Measurements from ENCODE around the gene ROPN1L.

ROPN1L gene

DNA sequence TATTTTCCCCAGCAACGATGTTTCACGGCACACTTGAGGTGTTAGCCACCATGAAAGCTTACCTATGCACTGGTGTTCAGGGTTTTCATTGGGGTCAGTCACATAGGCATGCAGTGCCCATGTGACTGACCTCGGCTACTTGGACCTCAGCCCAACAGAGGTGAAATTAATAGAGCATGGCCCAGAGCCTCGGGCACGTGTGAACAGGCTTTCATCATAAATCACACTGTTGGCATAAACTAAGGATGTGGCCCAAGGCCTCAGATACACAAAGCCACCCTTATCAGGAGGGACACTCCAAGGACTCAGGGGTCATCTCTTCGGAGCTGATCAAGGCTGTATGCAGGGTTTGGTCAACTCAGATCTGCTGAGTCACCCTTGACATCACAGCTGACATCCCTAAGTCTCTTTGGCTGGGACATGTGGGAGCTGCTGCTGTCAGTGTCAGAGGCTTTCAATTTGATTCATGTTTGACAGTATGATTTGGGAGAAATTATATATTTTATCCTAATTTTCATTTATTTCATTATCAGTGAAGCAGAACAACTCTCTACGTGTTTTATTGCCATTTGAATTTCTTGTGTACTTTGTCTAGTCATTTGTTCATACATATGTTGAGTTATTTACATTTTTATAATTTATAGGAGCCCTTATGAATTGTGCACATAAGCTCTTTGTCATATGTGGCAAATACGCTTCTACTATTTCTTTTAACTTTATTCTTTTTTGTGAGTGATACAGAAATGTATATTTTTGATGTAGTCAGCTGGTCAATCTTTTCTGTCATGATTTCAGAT is 62.5 kb downstream of the ROPN1L start:
- H3K4me3 ChIP-seq (replicated peaks; ENCODE audit: low read depth, low read length), result no peak overlapping the region
- DNase-seq (ENCODE audit: low read depth), result no peak
- TF ChIP-seq, protein P1, sequence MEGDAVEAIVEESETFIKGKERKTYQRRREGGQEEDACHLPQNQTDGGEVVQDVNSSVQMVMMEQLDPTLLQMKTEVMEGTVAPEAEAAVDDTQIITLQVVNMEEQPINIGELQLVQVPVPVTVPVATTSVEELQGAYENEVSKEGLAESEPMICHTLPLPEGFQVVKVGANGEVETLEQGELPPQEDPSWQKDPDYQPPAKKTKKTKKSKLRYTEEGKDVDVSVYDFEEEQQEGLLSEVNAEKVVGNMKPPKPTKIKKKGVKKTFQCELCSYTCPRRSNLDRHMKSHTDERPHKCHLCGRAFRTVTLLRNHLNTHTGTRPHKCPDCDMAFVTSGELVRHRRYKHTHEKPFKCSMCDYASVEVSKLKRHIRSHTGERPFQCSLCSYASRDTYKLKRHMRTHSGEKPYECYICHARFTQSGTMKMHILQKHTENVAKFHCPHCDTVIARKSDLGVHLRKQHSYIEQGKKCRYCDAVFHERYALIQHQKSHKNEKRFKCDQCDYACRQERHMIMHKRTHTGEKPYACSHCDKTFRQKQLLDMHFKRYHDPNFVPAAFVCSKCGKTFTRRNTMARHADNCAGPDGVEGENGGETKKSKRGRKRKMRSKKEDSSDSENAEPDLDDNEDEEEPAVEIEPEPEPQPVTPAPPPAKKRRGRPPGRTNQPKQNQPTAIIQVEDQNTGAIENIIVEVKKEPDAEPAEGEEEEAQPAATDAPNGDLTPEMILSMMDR (IDR thresholded peaks at IDR 0.05; ENCODE audit: low read length, missing control alignments), result no peak

DNA sequence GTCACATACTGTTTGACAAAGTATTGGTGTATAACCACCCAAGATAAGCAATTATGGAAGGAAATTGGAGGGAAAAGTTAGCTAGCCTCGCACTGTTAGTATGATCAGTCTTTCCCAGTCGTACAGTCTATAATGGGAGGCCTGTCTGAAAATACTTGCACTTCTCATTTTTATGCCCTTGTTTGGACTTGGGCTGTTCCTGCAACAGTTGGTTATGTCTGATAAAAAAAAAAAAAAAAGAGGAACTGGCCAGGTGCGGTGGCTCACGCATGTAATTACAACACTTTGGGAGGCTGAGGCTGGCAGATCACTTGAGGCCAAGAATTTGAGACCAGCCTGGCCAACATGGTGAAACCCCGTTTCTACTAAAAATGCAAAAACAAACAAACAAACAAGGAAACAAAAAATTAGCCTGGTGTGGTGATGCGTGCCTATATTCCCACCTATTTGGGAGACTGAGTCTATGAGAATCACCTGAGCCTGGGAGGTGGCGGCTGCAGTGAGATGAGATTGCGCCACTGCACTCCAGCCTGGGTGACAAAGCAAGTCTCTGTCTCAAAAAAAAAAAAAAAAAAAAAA is 63.9 kb downstream of the ROPN1L start:
- TF ChIP-seq, protein P1 (IDR thresholded peaks at IDR 0.05; ENCODE audit: low read length, missing control alignments), result no peak
- DNase-seq (ENCODE audit: low read depth), result no peak

DNA sequence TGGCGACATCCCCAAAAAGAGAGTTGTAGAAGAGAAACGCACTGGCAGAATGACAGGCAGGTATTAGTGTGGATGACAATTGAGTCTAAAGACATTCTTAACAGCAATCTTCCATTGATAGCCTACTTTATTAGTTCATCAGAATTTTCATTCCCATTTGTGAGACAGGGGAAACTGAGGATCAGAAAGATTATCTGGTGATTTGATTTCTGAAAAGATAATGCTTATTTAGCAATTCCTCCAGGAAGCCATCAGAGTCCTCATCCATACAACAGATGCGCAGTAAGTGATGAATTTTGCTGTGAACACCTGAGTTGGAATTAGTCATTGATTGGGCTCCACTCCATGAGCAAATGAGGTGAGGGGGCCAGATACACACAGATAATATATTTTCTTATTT is 64.9 kb downstream of the ROPN1L start:
- DNase-seq (ENCODE audit: low read depth), result no peak

More for the DNA sequence above, 63.9 kb downstream of the ROPN1L start:
- no peak overlapping the region for H3K4me3 ChIP-seq (replicated peaks; ENCODE audit: low read depth, low read length)

DNA sequence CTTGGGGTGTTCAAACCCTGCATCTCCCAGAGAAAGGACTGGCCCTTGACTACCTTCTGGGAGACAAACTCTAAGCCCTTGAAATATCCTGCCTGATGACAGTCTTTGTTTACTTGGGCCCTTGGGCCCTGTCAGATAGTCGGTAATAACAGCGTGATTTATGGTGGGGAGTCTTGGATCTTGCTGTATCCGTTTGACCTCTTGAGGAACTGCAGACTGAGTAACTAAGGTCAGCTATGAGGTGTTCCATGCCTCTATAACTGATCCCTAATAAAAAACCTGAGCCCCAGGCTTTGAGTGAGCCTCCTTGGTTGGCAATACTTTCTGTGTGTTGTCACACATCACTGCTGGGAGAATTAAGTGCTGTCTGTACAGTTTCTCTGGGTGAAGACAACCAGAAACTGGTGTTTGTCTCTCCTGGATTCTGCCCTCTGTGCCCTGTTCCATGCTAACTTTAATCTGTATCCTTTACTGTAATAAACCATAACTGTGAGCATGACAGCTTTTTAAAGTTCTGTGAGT is 66.0 kb downstream of the ROPN1L start:
- TF ChIP-seq, protein P1 (IDR thresholded peaks at IDR 0.05; ENCODE audit: low read length, missing control alignments), result no peak
- no peak for DNase-seq (ENCODE audit: low read depth)
- no peak overlapping the region for H3K4me3 ChIP-seq (replicated peaks; ENCODE audit: low read depth, low read length)

More for the DNA sequence above, 64.9 kb downstream of the ROPN1L start:
- TF ChIP-seq, protein P1 (IDR thresholded peaks at IDR 0.05; ENCODE audit: low read length, missing control alignments), result no peak
- no peak overlapping the region for H3K4me3 ChIP-seq (replicated peaks; ENCODE audit: low read depth, low read length)

DNA sequence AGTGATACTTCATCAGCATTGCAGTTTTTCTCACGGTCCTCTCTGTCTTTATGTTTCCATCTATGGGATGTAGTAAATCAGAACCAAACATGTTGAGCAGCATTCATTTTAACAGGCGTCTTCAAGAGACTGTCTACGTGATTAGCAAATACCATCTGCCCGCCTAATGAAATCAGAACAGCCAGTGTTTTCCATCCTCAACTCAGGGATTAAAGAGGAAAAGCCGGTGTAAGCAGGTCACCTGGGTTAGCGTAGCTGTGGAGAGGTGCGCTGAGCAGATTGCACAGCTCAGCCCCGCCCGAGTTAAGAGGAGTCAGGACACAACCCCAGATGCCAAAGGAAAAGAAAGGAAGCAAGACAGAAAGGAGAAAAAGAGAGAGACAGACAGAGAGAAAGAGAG is 67.9 kb downstream of the ROPN1L start:
- H3K4me3 ChIP-seq (replicated peaks; ENCODE audit: low read depth, low read length), result no peak overlapping the region
- TF ChIP-seq, protein P1 (IDR thresholded peaks at IDR 0.05; ENCODE audit: low read length, missing control alignments), result no peak
- no peak for DNase-seq (ENCODE audit: low read depth)

DNA sequence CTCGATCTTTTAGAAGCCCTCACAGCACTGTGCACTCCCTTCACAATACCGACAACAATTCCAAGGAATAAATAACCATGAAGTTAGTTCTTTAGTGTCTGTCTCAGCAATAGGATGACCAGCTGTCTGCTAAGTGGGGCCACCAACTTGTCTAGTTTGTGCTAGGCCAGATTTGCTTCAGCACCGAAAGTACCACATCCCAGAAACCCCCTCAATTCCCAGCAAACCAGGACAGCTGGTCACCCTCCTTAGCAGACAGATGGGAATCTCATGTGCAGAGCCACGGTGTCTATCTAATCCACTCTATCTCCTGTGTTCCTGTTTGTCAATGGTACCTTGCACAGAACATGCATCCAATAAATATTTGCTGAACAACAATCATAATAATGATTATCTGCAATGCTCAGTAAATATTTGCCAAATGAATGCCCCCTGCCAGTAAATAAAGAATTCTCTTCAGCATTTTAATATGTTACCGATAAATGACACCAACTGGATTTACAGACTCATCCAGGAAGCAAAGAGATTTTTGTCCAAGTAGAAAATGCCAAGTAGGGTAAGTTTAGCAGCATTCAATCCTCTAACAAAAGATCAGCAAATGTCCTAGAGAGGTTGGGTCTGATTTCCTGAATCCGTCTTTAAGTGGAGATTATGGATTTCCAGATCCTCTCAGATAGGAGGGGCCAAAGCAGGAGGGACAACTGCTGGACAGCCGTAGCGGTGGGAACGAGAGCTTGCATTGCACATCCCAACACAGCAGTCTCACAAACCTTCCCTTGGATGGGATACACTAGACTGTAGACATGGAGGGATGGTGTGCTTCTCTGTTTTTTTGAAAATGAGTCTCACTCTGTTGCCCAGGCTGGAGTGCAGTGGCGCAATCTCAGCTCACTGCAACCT is 70.3 kb downstream of the ROPN1L start:
- TF ChIP-seq, protein P1 (IDR thresholded peaks at IDR 0.05; ENCODE audit: low read length, missing control alignments), result no peak
- H3K4me3 ChIP-seq (replicated peaks; ENCODE audit: low read depth, low read length), result no peak overlapping the region
- no peak for DNase-seq (ENCODE audit: low read depth)

Data from fibroblast of pulmonary artery (primary cell).